NCI-H526 treated with DMSO at 0.1 percent for 48 hours (cell line): ENCODE measurements around the gene FTO.

Source experiments
- DNase-seq: peaks from one replicate; lab custom pipeline; 2025; lab: John Stamatoyannopoulos, UW

FTO gene

GRCh38 chr16:54090602-54091001 is 386.6 kb downstream of the FTO start:
- no peak for DNase-seq

DNA sequence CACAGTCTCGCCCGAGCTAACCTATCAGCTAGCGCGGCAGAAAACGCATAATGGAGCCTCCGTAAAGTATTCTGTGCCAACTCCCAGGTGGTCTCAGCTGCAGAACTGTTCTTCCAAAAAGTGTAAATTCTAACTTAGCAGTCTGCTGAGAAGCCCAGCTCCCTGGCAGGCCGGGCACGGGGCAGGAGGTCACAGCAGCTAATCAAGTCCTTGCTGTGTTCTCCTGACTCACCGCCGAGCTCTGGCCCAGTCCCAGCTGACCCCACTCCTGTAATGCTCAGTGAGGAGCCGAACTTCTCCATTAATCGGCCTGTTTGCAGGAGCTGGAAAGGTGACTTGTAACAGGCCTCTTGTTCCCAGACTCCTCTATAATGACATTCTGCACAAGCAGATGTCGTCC is 389.3 kb downstream of the FTO start:
- DNase-seq: no peak

DNA sequence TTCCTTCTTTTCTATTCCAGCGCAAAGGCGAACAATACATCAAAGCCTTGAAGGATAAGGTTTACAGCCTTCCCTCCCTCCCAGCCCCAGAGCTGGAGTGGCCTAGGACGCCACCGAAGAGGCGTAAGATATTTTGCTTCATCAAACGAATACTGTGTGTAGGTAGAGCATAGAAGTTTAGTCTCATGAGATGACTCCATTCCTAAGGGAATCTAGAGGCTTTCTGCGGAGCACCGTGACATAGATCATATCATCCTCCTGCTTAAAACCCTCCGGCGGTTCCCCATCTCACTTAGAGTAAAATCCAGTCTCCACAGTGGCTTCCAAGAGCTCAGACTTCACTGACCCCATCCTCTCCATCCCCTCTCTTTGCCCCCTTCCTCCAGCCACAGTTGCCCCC is 390.7 kb downstream of the FTO start:
- DNase-seq: no peak

DNA sequence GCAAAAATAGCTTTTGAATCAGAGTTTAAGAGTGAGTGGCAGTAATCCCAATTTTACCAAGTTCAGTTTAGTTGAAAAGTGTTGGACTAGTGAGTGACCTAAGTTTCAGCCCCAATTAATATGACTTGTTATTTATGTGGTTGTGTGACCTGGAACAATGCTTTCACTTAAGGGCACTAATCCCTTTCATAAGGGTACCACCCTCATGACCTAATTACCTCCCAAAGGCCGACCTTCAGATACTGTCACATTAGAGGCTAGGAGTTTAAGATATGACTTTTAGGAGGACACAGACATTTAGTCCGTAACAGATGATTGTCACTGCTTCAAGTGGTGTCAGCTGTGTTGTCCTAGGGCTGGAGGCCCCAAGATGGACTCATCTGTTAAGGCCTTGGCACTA is 392.7 kb downstream of the FTO start:
- no peak for DNase-seq

DNA sequence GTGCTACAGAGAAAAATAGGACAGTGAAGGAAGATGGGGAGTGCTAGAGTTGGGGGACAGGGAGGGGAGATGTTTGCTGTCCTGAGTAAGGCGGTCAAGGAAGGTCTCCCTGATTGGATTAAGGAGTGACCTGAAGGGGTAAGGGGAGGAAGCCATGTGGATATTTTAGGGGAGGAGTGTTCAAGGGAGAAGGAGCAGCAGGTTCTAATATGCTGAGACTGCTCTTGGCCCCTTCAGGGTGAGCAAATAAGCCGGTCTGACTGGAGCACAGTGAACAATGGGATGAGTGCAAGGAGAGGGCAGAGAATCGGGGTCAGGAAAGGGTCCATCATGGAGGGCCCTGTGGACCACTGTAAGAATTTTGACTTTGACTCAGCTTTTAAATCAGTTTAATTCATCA is 393.8 kb downstream of the FTO start:
- DNase-seq: no peak

GRCh38 chr16:54098247-54098646 is 394.3 kb downstream of the FTO start:
- DNase-seq: no peak

GRCh38 chr16:54099627-54100026 is 395.7 kb downstream of the FTO start:
- no peak for DNase-seq

- DNase-seq: no peak
These were observed 399.2 kb downstream of the FTO start for GRCh38 chr16:54102888-54103866.

- no peak for DNase-seq
These were observed 402.1 kb downstream of the FTO start for GRCh38 chr16:54106057-54106456.

DNA sequence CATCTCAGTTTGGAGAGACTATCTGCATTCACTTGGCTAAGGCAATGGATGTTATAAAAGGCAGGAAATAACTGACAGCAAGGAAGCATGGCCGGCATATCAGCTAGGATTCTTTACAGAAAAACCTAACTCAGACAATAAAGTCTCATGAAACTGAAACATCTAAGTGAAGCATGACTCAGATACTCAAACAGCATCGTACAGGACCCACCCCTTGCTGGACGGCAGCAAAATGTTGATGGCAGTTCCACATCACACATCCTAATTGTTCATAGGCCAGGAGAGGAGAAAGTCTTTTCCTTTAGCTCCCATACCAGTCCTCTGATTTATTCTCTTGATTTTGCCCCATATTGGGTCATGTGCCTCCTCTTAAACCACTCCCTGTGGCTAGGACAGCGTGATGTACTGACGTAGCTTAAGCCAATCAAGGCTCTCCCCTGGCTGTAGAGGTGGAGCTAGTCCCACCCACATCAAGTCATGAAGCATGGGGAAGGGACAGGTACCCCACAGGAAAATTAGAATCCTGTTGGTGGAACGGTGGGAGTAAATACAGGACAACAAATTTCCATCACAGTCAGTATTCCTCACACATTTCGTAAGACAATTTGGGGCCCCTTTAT is 403.7 kb downstream of the FTO start:
- no peak for DNase-seq

- DNase-seq: no peak
These were observed 406.3 kb downstream of the FTO start for GRCh38 chr16:54110016-54110981.

DNA sequence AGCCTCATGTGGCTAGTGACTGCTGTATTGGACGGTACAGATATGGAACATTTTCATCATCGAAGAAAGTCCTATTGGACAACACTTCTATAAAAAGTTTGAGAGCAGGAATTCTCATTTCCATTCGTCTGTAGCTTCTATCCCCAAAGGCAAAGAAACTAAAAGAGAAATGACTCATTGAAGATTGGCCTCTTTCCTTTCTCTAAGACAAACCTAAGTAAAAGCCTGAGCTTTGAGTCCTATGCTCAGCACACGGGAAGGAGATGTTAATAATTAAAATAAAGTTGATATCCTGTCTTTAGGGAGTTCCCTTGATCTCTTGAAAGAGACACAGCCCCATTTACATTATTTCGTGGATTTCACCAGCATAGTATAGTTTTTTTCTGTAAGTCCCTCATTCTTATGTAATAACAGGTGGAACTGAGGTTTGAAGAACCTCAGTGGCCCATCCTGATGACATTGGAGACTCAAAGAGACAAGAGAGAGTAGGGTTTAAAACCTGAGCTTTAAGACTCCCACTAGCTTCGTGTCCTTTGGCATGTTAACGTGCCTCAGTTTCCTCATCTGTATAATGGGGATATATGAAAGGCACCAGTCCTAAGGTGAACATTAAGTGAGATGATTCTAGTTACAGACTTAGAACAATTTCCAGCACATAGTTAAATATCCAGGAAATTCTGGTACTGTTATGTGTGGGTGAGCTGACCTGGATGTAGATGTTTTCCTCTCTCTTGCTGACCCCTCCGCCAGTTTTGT is 408.7 kb downstream of the FTO start:
- no peak for DNase-seq

DNA sequence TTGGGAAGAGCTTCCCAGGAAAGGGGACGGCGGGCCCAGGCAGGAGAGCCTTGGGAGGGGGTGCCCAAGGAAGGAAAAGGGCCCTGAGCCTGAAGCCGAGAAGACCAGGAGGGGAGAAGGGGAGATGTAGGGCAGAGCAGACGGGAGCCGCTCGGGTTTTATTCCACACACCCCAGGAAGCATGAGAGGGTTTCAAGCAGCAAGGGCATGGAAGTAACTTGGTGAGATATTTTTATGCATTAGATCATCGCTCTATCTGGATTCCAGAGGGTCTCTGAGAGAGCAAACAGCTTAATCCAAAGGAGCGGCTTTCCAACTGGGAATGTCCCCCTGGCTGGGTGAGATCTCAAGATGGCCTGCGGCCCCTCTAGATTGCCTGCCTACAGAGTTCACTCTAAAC is 411.6 kb downstream of the FTO start:
- DNase-seq: no peak

GRCh38 chr16:54116124-54116655 is 412.2 kb downstream of the FTO start:
- no peak for DNase-seq

- DNase-seq: no peak
These were observed 414.9 kb downstream of the FTO start for GRCh38 chr16:54118846-54119245.

- no peak for DNase-seq
These were observed 417.0 kb downstream of the FTO start for GRCh38 chr16:54120846-54121480.

DNA sequence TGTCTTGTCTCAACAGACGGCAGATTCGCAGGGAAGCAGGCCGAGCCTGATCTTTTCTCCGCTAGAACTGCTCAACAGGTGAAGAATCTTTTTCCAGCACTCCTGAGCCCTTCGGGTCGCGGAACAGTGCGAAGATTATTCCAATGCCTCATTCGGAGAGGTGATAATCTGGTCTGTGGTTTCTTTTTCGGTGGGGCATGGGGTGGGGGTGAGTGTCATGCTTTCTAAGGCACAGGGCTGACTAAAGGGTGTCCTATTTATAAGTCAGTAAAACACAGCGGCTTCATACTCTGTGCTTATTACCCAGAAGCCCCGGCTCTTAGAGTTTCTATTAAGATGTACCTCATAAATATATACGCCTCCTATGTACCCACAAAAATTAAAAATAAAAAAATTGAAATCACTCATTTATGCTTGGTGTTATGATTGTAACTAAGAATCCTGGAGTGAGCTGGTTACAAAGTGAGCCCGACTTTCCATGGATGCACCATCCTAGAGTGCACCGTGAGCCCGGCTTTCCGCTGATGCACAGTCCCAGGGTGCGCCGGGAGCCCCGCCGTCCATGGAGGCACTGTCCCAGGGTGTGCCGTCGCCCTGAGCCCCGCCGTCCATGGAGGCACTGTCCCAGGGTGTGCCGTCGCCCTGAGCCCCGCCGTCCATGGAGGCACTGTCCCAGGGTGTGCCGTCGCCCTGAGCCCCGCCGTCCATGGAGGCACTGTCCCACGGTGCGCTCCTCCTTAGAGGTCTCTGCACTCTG is 417.8 kb downstream of the FTO start:
- no peak for DNase-seq

DNA sequence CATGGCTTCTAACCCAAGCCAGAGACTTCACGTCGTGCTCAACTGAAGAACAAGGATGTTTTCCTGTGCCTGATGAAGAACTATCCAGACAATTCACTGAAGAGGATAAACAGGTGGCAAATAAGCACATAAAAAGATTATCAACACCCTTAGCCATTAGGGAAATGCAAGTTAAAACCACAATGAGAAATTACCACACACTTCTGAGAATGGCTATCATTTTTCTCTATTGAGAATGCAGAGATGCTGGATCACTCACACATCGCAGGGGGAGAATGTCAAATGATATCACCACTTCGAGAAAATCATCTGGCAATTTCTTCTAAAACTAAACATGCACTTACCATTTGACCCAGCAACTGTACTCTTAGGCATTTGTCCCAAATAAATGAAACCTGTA is 419.8 kb downstream of the FTO start:
- no peak for DNase-seq

DNA sequence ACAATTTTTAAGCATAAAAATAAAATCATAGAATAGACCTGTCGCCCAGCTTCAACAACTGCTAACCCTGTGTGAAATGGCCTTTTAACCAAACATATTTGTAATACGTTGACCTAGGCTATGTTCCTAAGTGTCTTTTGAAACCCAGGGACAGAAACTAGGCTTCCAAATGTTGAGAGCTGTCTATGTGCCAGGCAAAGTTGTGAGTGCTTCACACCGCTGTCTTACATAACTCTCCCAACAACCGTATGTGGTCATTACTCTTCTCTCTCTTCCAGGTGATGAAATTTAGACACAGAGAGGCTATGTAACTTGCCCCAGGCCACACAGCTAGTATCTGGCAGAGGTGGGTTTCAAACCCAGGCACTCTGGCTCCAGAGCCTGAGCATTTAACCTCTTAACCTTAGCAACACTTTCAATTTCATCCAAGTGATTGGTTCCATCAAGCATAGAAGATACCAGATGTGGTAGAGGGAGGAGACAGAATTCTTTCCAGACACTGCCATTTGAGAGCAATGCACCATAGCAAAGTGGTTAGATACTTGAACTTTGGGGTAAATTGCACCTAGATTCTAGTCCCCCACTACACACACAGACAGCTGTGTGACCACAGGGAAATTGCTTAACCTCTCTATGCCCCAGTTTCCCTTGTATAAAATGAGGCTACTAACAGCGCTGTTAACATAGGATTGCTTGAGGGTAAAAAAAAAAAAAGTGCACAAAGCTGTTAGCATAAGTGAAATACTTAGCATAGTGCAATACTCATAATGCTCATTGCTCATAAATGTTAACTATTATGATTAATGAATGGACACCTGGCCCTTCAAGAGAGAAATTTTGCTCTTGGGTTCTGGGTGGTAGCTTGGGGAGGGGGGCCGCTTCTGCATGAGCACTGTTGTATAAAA is 422.0 kb downstream of the FTO start:
- DNase-seq: no peak
